SK-N-SH treated with all-trans-retinoic acid at 6 μM for 48 hours (cell line): ENCODE results near the gene CHST9.

Experiments used
- ATAC-seq: fragments of 200-7000 bp; cut with Tn5 transposase; 3 replicates; pipeline ENCODE4 v1.9.1; 2020; ENCODE audit warnings: mild to moderate bottlenecking, moderate library complexity
- ARNTL ChIP-seq: fragments of 450-650 bp; formaldehyde crosslinking; IDR thresholded peaks from 2 replicates; pipeline ENCODE4 v1.5.0; 2020; ENCODE audit warnings: low read depth, mild to moderate bottlenecking, moderate library complexity, borderline replicate concordance
- CREB5 ChIP-seq: fragments of 250-450 bp; sonication (Bioruptor Pico); IDR thresholded peaks from 2 replicates; pipeline ENCODE4 v1.5.1; 2020; ENCODE audit warnings: low read depth, mild to moderate bottlenecking, moderate library complexity
- CSDC2 ChIP-seq: fragments of 250-450 bp; sonication (Bioruptor Pico); IDR thresholded peaks from 2 replicates; pipeline ENCODE4 v1.5.0; 2020; ENCODE audit warnings: mild to moderate bottlenecking, moderate library complexity
- CSRNP3 ChIP-seq: fragments of 250-450 bp; sonication (Bioruptor Pico); IDR thresholded peaks from 2 replicates; pipeline ENCODE4 v1.5.1; 2021; ENCODE audit warnings: mild to moderate bottlenecking, moderate library complexity
- ESRRG ChIP-seq: fragments of 250-450 bp; sonication (Bioruptor Pico); IDR thresholded peaks from 2 replicates; pipeline ENCODE4 v1.6.1; 2021; ENCODE audit warnings: mild to moderate bottlenecking
- GLIS3 ChIP-seq: fragments of 250-450 bp; sonication (Bioruptor Pico); IDR thresholded peaks from 2 replicates; pipeline ENCODE4 v1.5.0; 2020; ENCODE audit warnings: mild to moderate bottlenecking, moderate library complexity
- ISL1 ChIP-seq: fragments of 250-450 bp; sonication (Bioruptor Pico); IDR thresholded peaks from 2 replicates; pipeline ENCODE4 v2.1.2; 2022; ENCODE audit warnings: mild to moderate bottlenecking, moderate library complexity
- OSR1 ChIP-seq: fragments of 250-450 bp; sonication (Bioruptor Pico); IDR thresholded peaks from 2 replicates; pipeline ENCODE4 v1.8.0; 2022; ENCODE audit warnings: moderate library complexity, mild to moderate bottlenecking, inconsistent platforms
- POU6F1 ChIP-seq: fragments of 250-450 bp; sonication (Bioruptor Pico); IDR thresholded peaks from 2 replicates; pipeline ENCODE4 v1.8.0; 2021; ENCODE audit warnings: low read depth, mild to moderate bottlenecking, moderate library complexity, borderline replicate concordance
- PPARA ChIP-seq: fragments of 250-450 bp; sonication (Bioruptor Pico); IDR thresholded peaks from 2 replicates; pipeline ENCODE4 v1.5.0; 2020; ENCODE audit warnings: mild to moderate bottlenecking, borderline replicate concordance
- RARB ChIP-seq: fragments of 250-450 bp; sonication (Bioruptor Pico); IDR thresholded peaks from 2 replicates; pipeline ENCODE4 v1.8.0; 2021; ENCODE audit warnings: mild to moderate bottlenecking, moderate library complexity
- SNAI2 ChIP-seq: fragments of 250-450 bp; sonication (Bioruptor Pico); IDR thresholded peaks from 2 replicates; pipeline ENCODE4 v1.5.0; 2020; ENCODE audit warnings: mild to moderate bottlenecking, moderate library complexity
- TCF4 ChIP-seq: fragments of 250-450 bp; sonication (Bioruptor Pico); IDR thresholded peaks from 2 replicates; pipeline ENCODE4 v1.8.0; 2021; ENCODE audit warnings: mild to moderate bottlenecking, moderate library complexity, borderline replicate concordance
- TOX ChIP-seq: fragments of 250-450 bp; sonication (Bioruptor Pico); IDR thresholded peaks from 2 replicates; pipeline ENCODE4 v1.8.0; 2021; ENCODE audit warnings: mild to moderate bottlenecking, moderate library complexity, borderline replicate concordance
- TSHZ2 ChIP-seq: fragments of 250-450 bp; sonication (Bioruptor Pico); IDR thresholded peaks from 2 replicates; pipeline ENCODE4 v1.5.0; 2020; ENCODE audit warnings: mild to moderate bottlenecking, moderate library complexity
- ZC3H10 ChIP-seq: fragments of 250-450 bp; sonication (Bioruptor Pico); IDR thresholded peaks from 2 replicates; pipeline ENCODE4 v1.5.1; 2021; ENCODE audit warnings: mild to moderate bottlenecking, moderate library complexity
- ZFP30 ChIP-seq: fragments of 450-650 bp; formaldehyde crosslinking; IDR thresholded peaks from 2 replicates; pipeline ENCODE4 v1.5.0; 2022; ENCODE audit warnings: mild to moderate bottlenecking, moderate library complexity
- ZNF70 ChIP-seq: fragments of 450-650 bp; formaldehyde crosslinking; IDR thresholded peaks from 2 replicates; pipeline ENCODE4 v1.5.0; 2020; ENCODE audit warnings: mild to moderate bottlenecking, moderate library complexity
- ZNF8 ChIP-seq: fragments of 450-650 bp; formaldehyde crosslinking; IDR thresholded peaks from 2 replicates; pipeline ENCODE4 v1.5.0; 2020; ENCODE audit warnings: mild to moderate bottlenecking, moderate library complexity
- TF ChIP-seq, protein P1 (sequence below): fragments of 250-450 bp; sonication (Bioruptor Pico); IDR thresholded peaks from 2 replicates; pipeline ENCODE4 v1.8.0; 2020; ENCODE audit warnings: mild to moderate bottlenecking, moderate library complexity, borderline replicate concordance

Gene CHST9

GRCh38 chr18:26926066-26926675 lies 258.9 kb downstream of the CHST9 start (continued):
- TF ChIP-seq CREB5 (CRISPR knock-in tag) (no peak), CSDC2 (no peak), ISL1 (no peak), CSRNP3 (CRISPR knock-in tag) (no peak), GLIS3 (CRISPR knock-in tag) (no peak), OSR1 (CRISPR knock-in tag) (no peak), ZNF70 (CRISPR knock-in tag) (no peak), TCF4 (CRISPR knock-in tag) (no peak)

GRCh38 chr18:26925313-26925712 lies 259.8 kb downstream of the CHST9 start:
- no peak for ATAC-seq
- TF ChIP-seq ZFP30 (CRISPR knock-in tag) = no peak
- TF ChIP-seq ZC3H10 (CRISPR knock-in tag) = no peak
- TF ChIP-seq CREB5 (CRISPR knock-in tag) = no peak
- TF ChIP-seq ZNF8 (CRISPR knock-in tag) = no peak
- TF ChIP-seq, protein P1, sequence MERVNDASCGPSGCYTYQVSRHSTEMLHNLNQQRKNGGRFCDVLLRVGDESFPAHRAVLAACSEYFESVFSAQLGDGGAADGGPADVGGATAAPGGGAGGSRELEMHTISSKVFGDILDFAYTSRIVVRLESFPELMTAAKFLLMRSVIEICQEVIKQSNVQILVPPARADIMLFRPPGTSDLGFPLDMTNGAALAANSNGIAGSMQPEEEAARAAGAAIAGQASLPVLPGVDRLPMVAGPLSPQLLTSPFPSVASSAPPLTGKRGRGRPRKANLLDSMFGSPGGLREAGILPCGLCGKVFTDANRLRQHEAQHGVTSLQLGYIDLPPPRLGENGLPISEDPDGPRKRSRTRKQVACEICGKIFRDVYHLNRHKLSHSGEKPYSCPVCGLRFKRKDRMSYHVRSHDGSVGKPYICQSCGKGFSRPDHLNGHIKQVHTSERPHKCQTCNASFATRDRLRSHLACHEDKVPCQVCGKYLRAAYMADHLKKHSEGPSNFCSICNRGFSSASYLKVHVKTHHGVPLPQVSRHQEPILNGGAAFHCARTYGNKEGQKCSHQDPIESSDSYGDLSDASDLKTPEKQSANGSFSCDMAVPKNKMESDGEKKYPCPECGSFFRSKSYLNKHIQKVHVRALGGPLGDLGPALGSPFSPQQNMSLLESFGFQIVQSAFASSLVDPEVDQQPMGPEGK (CRISPR knock-in tag) = no peak
- no peak for TF ChIP-seq TSHZ2
- TF ChIP-seq GLIS3 (CRISPR knock-in tag) = no peak
- TF ChIP-seq POU6F1 = no peak
- TF ChIP-seq CSDC2 = no peak
- no peak for TF ChIP-seq ESRRG
- TF ChIP-seq TOX (CRISPR knock-in tag) = no peak
- no peak for TF ChIP-seq ARNTL
- TF ChIP-seq ISL1 = no peak
- TF ChIP-seq PPARA (CRISPR knock-in tag) = no peak

GRCh38 chr18:26922313-26922712 lies 262.8 kb downstream of the CHST9 start:
- ATAC-seq = no peak
- TF ChIP-seq PPARA (CRISPR knock-in tag) (no peak), RARB (CRISPR knock-in tag) (no peak), GLIS3 (CRISPR knock-in tag) (no peak), OSR1 (CRISPR knock-in tag) (no peak), SNAI2 (CRISPR knock-in tag) (no peak), CSDC2 (no peak)
- TF ChIP-seq, all 23 proteins: peak for 0
